HepG2 (cell line): ENCODE data around the gene RBM27. TPM values are rescaled to one million over a fixed set of nuclear protein-coding genes. Genes with fewer than 3 reads are reported as not detected.

Source experiments
- BORCS8-MEF2B ChIP-seq: sonication (generic); formaldehyde crosslinking; IDR thresholded peaks from 2 replicates; pipeline ENCODE4 v1.8.0; 2022; ENCODE audit warnings: mild to moderate bottlenecking, missing genetic modification reagents
- EHMT2 ChIP-seq: fragments of 200-600 bp; sonication (generic); IDR thresholded peaks from 2 replicates; pipeline ENCODE4 v1.7.0; 2017; ENCODE audit warnings: antibody characterized with exemption, low read depth, low read length, borderline replicate concordance
- JUNB ChIP-seq: sonication (generic); formaldehyde crosslinking; IDR thresholded peaks from 2 replicates; pipeline ENCODE4 v1.8.0; 2022; ENCODE audit warnings: missing genetic modification reagents, mild to moderate bottlenecking, borderline replicate concordance
- MXD1 ChIP-seq: sonication (generic); formaldehyde crosslinking; IDR thresholded peaks from 2 replicates; pipeline ENCODE4 v1.4.0; 2020; ENCODE audit warnings: mild to moderate bottlenecking, missing genetic modification reagents
- NFKBIZ ChIP-seq: IDR thresholded peaks from 2 replicates; pipeline ENCODE4 v1.6.1; 2018; ENCODE audit warnings: missing genetic modification reagents, missing compliant biosample characterization
- PAX8 ChIP-seq: sonication (generic); formaldehyde crosslinking; IDR thresholded peaks from 2 replicates; pipeline ENCODE4 v1.8.0; 2022; ENCODE audit warnings: mild to moderate bottlenecking, missing genetic modification reagents, borderline replicate concordance
- PTBP1 ChIP-seq: fragments of 200-400 bp; formaldehyde crosslinking; IDR thresholded peaks from 2 replicates; pipeline ENCODE4 v1.6.1; 2018; ENCODE audit warnings: low read length, low read depth; ENCODE audit not compliant: poor library complexity, severe bottlenecking
- RCOR2 ChIP-seq: IDR thresholded peaks from 2 replicates; pipeline ENCODE4 v1.6.1; 2016; ENCODE audit warnings: missing biosample characterization, missing genetic modification reagents
- REST ChIP-seq, 2 experiments: IDR thresholded peaks; 2 replicates each; pipeline ENCODE4 v1.6.1; 2011 to 2012; ENCODE audit warnings: low read length in 2 of 2, borderline replicate concordance in 1 of 2, low read depth in 1 of 2, mild to moderate bottlenecking in 1 of 2, moderate library complexity in 1 of 2
- RFXANK ChIP-seq: IDR thresholded peaks from 2 replicates; pipeline ENCODE4 v1.6.1; 2016
- ZNF205 ChIP-seq: IDR thresholded peaks from 2 replicates; pipeline ENCODE4 v1.6.1; 2018; ENCODE audit warnings: missing biosample characterization, missing genetic modification reagents
- ZNF280D ChIP-seq: sonication (generic); formaldehyde crosslinking; IDR thresholded peaks from 2 replicates; pipeline ENCODE4 v1.5.1; 2020; ENCODE audit warnings: mild to moderate bottlenecking, missing genetic modification reagents
- ZNF460 ChIP-seq: sonication (generic); formaldehyde crosslinking; IDR thresholded peaks from 2 replicates; pipeline ENCODE4 v1.5.1; 2020; ENCODE audit warnings: missing genetic modification reagents, mild to moderate bottlenecking, borderline replicate concordance
- ZNF780A ChIP-seq: sonication (generic); formaldehyde crosslinking; IDR thresholded peaks from 2 replicates; pipeline ENCODE4 v1.8.0; 2022; ENCODE audit warnings: mild to moderate bottlenecking, missing genetic modification reagents, moderate library complexity
- ZNF878 ChIP-seq: sonication (generic); formaldehyde crosslinking; IDR thresholded peaks from 2 replicates; pipeline ENCODE4 v1.8.1; 2023; ENCODE audit warnings: mild to moderate bottlenecking, missing genetic modification reagents, moderate library complexity
- ZUFSP ChIP-seq: sonication (generic); formaldehyde crosslinking; IDR thresholded peaks from 2 replicates; pipeline ENCODE4 v1.9.0; 2021; ENCODE audit warnings: missing genetic modification reagents, mild to moderate bottlenecking, borderline replicate concordance
- polyA plus RNA-seq, 8 experiments: library from polyadenylated mRNA; depleted of rRNA in 3 of 8; stranded (reverse) in 7 of 8; unstranded in 1 of 8; fragments of >200 nt; fragmentation: Illumina TruSeq in 4 of 8; extraction: Trizol in 4 of 8; gene quantifications; 2 replicates each; pipeline versions ENCODE4 v1.2.1 to v1.2.3, GENCODE V29; 2011 to 2016; ENCODE audit warnings: low read depth in 4 of 8, missing spikeins in 1 of 8, mixed read lengths in 1 of 8; ENCODE audit not compliant: insufficient read depth in 1 of 8
- total RNA-seq, 5 experiments: library from RNA; depleted of rRNA; stranded (reverse); fragments of >200 nt; fragmentation: Illumina TruSeq; extraction: Trizol; gene quantifications; 2 replicates each; pipeline ENCODE4 v1.2.3, GENCODE V29; 2016; ENCODE audit warnings: low read depth in 1 of 5

The RBM27 gene
- total and polyA plus RNA-seq, 2 of the 13 experiments (the other 11 are each of a cell fraction or from before 2014, with no cell fraction given), result 12.9 to 23.4 TPM

- TF ChIP-seq ZUFSP (CRISPR knock-in tag) (no peak), PAX8 (CRISPR knock-in tag) (no peak), NFKBIZ (CRISPR knock-in tag) (no peak), ZNF780A (CRISPR knock-in tag) (no peak), MXD1 (CRISPR knock-in tag) (no peak), EHMT2 (no peak), PTBP1 (no peak), ZNF205 (CRISPR knock-in tag) (no peak), BORCS8-MEF2B (CRISPR knock-in tag) (no peak), RFXANK (CRISPR knock-in tag) (no peak), ZNF280D (CRISPR knock-in tag) (no peak), RCOR2 (peak; percentile 36; the same call in 1 of the 2 replicates), REST (IDR thresholded peaks at IDR 0.05; ENCODE audit: borderline replicate concordance in 1 of 2, low read depth in 1 of 2, low read length in 2 of 2) (no peak), JUNB (CRISPR knock-in tag) (no peak), ZNF878 (CRISPR knock-in tag) (no peak), ZNF460 (CRISPR knock-in tag) (no peak)
Measured at GRCh38 chr5:146169076-146169475, 34.3 kb upstream of the RBM27 start (continued).
